GM19240 (cell line): ENCODE results near the gene S1PR2.
A peak's percentile ranks its signal among the peaks of the same experiment; 100 is the strongest.

Experiments
- DNase-seq: peaks from one replicate; pipeline ENCODE4 v3.0.0; 2011; ENCODE audit warnings: low spot score; ENCODE audit not compliant: insufficient read length

S1PR2 gene

GRCh38 chr19:10230861-10231611 lies at the start of gene S1PR2:
TSS of gene S1PR2 (minus strand) at chr19:10231331. CDS start at chr19:10224905, 6,426 bp downstream.
- DNase-seq = peak; percentile 48

DNA sequence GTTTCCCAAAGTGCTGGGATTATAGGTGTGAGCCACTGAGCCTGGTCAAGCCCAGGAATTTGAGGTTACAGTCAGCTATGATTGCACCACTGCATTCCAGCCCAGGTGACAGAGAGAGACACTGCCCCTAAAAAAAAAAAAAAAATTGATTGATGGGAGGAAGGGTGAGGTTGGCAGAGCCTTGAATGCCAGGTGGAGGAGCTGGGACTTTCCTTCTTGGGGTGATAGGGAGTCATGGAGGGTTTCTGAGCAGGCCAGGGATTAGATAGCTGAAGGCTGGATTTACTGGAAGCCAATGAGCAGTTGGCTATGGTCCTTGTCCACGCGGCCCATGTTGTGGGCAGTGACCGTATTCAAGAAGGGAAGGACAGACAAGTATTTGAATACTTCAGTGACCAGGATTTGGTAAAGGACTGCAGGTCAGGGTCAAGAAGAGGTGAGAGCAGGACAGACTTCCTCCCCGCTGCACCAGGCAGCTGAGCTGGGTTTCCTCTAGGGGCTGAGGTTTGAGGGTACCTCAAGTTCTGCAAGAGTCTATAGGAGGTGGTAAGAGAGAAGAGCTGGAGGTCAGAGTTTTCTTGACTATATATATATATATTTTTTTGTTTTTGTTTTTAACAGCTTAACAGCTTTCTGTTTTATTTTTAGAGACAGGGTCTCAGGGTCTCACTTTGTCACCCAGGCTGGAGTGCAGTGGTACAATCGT lies 48.8 kb upstream of the S1PR2 start:
- no peak for DNase-seq

DNA sequence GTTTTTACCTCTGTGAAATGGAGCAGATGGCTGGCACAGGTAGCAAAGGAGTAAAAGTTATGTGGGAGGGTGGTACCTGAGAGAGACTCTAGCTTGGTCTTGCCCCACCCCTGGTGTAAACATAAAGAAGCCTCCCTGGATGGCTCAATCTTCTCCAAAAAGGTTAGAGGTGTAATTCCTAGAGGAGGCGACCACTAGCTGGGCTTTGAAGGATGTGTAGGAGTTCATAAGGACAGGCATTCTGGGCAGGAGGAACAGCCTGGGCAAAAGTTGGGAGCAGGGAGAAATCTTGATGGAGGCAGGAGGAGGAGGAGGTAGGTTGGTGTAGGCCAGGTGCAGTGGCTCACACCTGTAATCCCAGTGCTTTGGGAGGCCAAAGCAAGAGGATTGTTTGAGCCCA lies 47.8 kb upstream of the S1PR2 start:
- no peak for DNase-seq

- DNase-seq = no peak
Observed at GRCh38 chr19:10277795-10278589, 46.9 kb upstream of the S1PR2 start.

GRCh38 chr19:10274589-10274988 lies 43.5 kb upstream of the S1PR2 start:
- no peak for DNase-seq

DNA sequence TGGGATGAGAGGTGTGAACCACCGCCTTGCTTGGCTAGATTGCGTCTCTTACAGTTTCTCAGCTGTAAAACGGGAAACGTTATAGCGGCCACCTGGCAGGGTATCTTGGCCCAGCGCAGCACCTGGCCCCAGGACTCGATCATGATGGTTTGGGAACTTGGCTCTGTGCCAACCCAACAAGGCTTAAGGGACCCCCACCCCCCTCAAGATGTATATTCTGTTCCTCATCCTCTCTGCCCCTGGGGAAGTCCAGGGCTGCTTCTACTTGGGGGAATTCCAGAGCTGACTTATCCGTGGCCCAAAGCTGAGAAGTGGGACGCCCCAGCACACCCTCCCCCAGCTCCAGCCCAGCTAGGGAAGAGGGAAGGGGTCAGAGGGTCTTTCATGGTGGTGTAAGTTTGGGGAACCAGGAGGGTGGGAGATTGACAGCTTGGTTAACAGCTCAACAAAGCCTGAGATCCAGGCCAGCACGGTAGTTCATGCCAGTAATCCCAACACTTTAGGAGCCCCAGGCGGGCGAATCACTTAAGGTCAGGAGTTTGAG lies 40.5 kb upstream of the S1PR2 start:
- DNase-seq = no peak

GRCh38 chr19:10270616-10271394 lies 39.7 kb upstream of the S1PR2 start, which contains the start of gene ICAM1:
TSS of gene ICAM1 (plus strand) at chr19:10271120. CDS start at chr19:10271160, 40 bp downstream.
- DNase-seq = no peak

- no peak for DNase-seq
Observed at GRCh38 chr19:10270180-10270615, 39.1 kb upstream of the S1PR2 start.

GRCh38 chr19:10269333-10270179 lies 38.4 kb upstream of the S1PR2 start:
- no peak for DNase-seq

- no peak for DNase-seq
Observed at GRCh38 chr19:10268071-10268470, 36.9 kb upstream of the S1PR2 start.

DNA sequence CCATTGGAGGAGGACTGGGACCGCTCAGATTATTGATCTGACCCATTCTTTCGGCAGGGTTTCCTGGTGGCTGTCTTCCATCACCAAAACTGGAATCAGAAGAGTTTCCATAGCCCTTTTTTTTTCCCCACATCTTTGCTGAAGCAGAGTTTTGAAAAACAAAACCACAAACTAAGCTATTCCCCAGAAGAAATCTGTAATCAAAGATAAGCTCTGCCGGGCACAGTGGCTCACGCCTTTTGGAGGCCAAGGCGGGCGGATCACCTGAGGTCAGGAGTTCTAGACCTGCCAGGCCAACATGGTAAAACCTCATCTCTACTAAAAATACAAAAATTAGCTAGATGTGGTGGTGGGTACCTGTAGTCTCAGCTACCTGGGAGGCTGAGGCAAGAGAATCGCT lies 35.6 kb upstream of the S1PR2 start:
- DNase-seq = no peak

DNA sequence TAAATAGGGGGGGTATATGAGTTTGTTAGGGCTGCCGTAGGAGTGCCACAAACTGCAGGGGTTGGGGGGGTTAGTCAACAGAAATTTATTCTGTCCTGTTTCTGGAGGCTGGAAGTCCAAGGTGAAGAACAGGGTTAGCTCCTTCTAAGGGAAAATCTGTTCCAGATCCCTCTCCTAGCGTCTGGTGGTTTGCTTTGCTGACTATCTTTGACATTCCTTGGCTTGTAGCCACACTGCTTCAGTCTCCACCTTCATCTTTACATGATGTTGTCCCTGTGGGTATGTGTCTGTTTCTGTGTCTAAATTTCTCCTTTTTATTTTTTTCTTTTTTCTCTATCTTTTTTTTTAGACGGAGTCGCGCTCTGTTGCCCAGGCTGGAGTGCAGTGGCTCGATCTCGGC lies 31.6 kb upstream of the S1PR2 start:
- no peak for DNase-seq

GRCh38 chr19:10260141-10260584 lies 29.0 kb upstream of the S1PR2 start:
- no peak for DNase-seq

GRCh38 chr19:10259162-10259905 lies 28.2 kb upstream of the S1PR2 start:
- DNase-seq = no peak

- DNase-seq = no peak
Observed at GRCh38 chr19:10258080-10258710, 27.1 kb upstream of the S1PR2 start.

DNA sequence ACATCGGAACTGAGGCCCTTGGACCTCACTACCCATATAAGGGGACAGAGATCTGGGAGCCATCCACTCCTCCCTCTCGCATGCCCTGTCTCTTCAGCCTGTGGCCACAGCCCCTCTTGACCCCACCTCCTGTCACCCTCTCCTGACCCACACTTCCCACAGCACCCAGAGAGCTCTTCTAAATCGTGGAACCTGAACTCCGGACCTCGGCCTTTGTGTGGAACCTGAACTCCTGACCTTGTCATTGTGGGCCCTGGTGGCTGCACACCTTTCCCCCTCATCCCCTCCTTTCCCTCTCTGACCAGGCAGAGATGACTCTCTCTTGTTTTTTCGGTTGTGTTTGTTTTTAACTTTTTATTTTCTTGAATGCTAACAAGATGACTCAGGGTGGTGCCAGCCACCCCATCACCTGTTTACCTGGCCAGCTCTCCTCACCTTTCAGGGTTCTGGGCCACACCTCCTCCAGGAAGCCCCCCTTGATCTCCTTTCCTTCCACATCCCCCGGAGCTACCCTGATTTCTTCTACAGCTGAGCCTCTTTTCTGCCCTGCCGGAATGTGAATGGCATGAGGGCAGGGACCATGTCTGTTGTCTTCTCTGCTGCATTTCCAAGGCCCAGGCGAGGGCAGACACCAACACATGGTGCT lies 26.0 kb upstream of the S1PR2 start:
- DNase-seq = no peak

- no peak for DNase-seq
Observed at GRCh38 chr19:10256551-10256950, 25.4 kb upstream of the S1PR2 start.

- DNase-seq = no peak
Observed at GRCh38 chr19:10255358-10255757, 24.2 kb upstream of the S1PR2 start.
